ENCODE measurements around the gene KRT23.

Gene KRT23

GRCh38 chr17:40883031-40883430, 54.4 kb downstream of the KRT23 start (continued):
- no peak for TF ChIP-seq PRDM2 (tag by site-specific recombination; IDR thresholded peaks at IDR 0.05; ENCODE audit: borderline replicate concordance)
- no peak for TF ChIP-seq ZFHX2 (tag by site-specific recombination; conservative IDR thresholded peaks at IDR 0.05)
- TF ChIP-seq, protein P1, sequence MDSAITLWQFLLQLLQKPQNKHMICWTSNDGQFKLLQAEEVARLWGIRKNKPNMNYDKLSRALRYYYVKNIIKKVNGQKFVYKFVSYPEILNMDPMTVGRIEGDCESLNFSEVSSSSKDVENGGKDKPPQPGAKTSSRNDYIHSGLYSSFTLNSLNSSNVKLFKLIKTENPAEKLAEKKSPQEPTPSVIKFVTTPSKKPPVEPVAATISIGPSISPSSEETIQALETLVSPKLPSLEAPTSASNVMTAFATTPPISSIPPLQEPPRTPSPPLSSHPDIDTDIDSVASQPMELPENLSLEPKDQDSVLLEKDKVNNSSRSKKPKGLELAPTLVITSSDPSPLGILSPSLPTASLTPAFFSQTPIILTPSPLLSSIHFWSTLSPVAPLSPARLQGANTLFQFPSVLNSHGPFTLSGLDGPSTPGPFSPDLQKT (IDR thresholded peaks at IDR 0.05; ENCODE audit: borderline replicate concordance, low read depth, low read length) = no peak
- no peak for TF ChIP-seq KLF8 (tag by site-specific recombination; IDR thresholded peaks at IDR 0.05)

DNA sequence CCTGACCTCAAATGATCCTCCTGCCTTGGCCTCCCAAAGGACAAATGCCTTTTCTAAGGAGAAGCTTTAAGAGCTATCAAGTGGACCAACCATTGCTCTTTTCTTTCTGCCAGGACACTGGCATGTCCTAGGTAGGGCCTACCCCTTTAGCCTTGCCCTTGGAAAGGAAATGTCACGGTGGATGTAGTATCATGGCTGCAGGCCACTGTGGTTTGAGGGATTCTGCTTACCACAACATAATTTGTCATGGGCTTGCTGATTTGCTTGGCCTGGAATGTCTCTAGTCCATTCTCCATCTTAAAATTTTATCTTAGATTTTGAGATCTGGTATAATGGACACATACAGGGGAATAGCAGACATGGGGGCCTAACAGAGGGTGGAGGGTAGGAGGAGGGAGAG, 58.4 kb downstream of the KRT23 start:
- TF ChIP-seq, protein P2, sequence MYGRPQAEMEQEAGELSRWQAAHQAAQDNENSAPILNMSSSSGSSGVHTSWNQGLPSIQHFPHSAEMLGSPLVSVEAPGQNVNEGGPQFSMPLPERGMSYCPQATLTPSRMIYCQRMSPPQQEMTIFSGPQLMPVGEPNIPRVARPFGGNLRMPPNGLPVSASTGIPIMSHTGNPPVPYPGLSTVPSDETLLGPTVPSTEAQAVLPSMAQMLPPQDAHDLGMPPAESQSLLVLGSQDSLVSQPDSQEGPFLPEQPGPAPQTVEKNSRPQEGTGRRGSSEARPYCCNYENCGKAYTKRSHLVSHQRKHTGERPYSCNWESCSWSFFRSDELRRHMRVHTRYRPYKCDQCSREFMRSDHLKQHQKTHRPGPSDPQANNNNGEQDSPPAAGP (tag by site-specific recombination; IDR thresholded peaks at IDR 0.05) = no peak
- TF ChIP-seq ZNF114 (tag by site-specific recombination; IDR thresholded peaks at IDR 0.05) = no peak
- no peak for TF ChIP-seq ZNF521 (tag by site-specific recombination; IDR thresholded peaks at IDR 0.05)
- no peak for TF ChIP-seq ZNF202 (tag by site-specific recombination; IDR thresholded peaks at IDR 0.05; ENCODE audit: borderline replicate concordance)
- TF ChIP-seq MYNN (tag by site-specific recombination; IDR thresholded peaks at IDR 0.05; ENCODE audit: borderline replicate concordance) = no peak
- TF ChIP-seq ZNF157 (tag by site-specific recombination; IDR thresholded peaks at IDR 0.05) = no peak
- no peak for TF ChIP-seq ZNF596 (tag by site-specific recombination; IDR thresholded peaks at IDR 0.05)
- TF ChIP-seq ZNF366 (tag by site-specific recombination; conservative IDR thresholded peaks at IDR 0.05) = no peak
- TF ChIP-seq, protein P3, sequence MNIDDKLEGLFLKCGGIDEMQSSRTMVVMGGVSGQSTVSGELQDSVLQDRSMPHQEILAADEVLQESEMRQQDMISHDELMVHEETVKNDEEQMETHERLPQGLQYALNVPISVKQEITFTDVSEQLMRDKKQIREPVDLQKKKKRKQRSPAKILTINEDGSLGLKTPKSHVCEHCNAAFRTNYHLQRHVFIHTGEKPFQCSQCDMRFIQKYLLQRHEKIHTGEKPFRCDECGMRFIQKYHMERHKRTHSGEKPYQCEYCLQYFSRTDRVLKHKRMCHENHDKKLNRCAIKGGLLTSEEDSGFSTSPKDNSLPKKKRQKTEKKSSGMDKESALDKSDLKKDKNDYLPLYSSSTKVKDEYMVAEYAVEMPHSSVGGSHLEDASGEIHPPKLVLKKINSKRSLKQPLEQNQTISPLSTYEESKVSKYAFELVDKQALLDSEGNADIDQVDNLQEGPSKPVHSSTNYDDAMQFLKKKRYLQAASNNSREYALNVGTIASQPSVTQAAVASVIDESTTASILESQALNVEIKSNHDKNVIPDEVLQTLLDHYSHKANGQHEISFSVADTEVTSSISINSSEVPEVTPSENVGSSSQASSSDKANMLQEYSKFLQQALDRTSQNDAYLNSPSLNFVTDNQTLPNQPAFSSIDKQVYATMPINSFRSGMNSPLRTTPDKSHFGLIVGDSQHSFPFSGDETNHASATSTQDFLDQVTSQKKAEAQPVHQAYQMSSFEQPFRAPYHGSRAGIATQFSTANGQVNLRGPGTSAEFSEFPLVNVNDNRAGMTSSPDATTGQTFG (tag by site-specific recombination; IDR thresholded peaks at IDR 0.05; ENCODE audit: borderline replicate concordance) = no peak
- no peak for TF ChIP-seq ZNF23 (tag by site-specific recombination; IDR thresholded peaks at IDR 0.05; ENCODE audit: borderline replicate concordance)
- no peaks in the 10 kb centered on the region for H3K36me3 ChIP-seq (ENCODE audit: control insufficient read depth in 2 of 2, insufficient read depth in 1 of 2, low read length in 2 of 2)
- CTCF ChIA-PET = interaction anchor here (0.9 kb wide), 1 partner anchor 787 kb away, joined by 3 read pairs; no protein-coding TSS in a partner anchor

More for the DNA sequence above, 58.4 kb downstream of the KRT23 start:
- Histone ChIP-seq H3K9me3 (ENCODE audit: control insufficient read depth, insufficient read depth, low read depth, low read length) (no peaks in the 10 kb centered on the region), H3K4me3 (ENCODE audit: low read depth, low read length) (no peak overlapping the region), H3K27ac (ENCODE audit: extremely low read depth, low read depth, low read length) (no peak overlapping the region), H3K4me1 (ENCODE audit: control insufficient read depth, insufficient read depth, low read length) (no peaks in the 10 kb centered on the region)
- POLR2A ChIA-PET = interaction anchor here (0.7 kb wide), 1 partner anchor 693 kb away, joined by 4 read pairs; the partner anchor contains the start of gene KRT9

All from HEK293 (cell line).